H9 (cell line): ENCODE measurements around the gene NGB. TPM values are rescaled to one million over a fixed set of nuclear protein-coding genes. Genes with fewer than 3 reads are reported as not detected.

Experiments
- DNase-seq: peaks from one replicate; pipeline ENCODE4 v3.0.0-alpha.2; 2017
- H2AFZ ChIP-seq: one replicate; pipeline ENCODE4 v1.6.1; 2013; ENCODE audit warnings: mild to moderate bottlenecking, low read length, control low read depth, moderate library complexity
- H2AK5ac ChIP-seq: 2 replicates; pipeline ENCODE4 v1.6.1; 2013; ENCODE audit warnings: low read length, control low read depth, mixed read lengths; ENCODE audit not compliant: insufficient read length
- H2BK120ac ChIP-seq: one replicate; pipeline ENCODE4 v1.6.1; 2013; ENCODE audit warnings: low read depth, mild to moderate bottlenecking, low read length, control low read depth, inconsistent platforms; ENCODE audit not compliant: poor library complexity, severe bottlenecking
- H2BK12ac ChIP-seq: 2 replicates; pipeline ENCODE4 v1.6.1; 2013; ENCODE audit warnings: low read length, control low read depth, mixed read lengths, low read depth; ENCODE audit not compliant: insufficient read length
- H2BK15ac ChIP-seq: 2 replicates; pipeline ENCODE4 v1.6.1; 2013; ENCODE audit warnings: low read depth, low read length, control low read depth
- H2BK20ac ChIP-seq: one replicate; pipeline ENCODE4 v1.6.1; 2013; ENCODE audit warnings: low read depth, mild to moderate bottlenecking, low read length, control low read depth, inconsistent platforms; ENCODE audit not compliant: poor library complexity, severe bottlenecking
- H2BK5ac ChIP-seq: 2 replicates; pipeline ENCODE4 v1.6.1; 2013; ENCODE audit warnings: low read length, control low read depth, mixed read lengths; ENCODE audit not compliant: insufficient read length
- H3K14ac ChIP-seq: 2 replicates; pipeline ENCODE4 v1.6.1; 2013; ENCODE audit warnings: low read length, control low read depth; ENCODE audit not compliant: insufficient read depth
- H3K18ac ChIP-seq: 2 replicates; pipeline ENCODE4 v1.6.1; 2013; ENCODE audit warnings: low read depth, mild to moderate bottlenecking, mixed read lengths, low read length, control low read depth; ENCODE audit not compliant: insufficient read length
- H3K23ac ChIP-seq: 2 replicates; pipeline ENCODE4 v1.6.1; 2013; ENCODE audit warnings: low read length, control low read depth, mixed read lengths, low read depth; ENCODE audit not compliant: insufficient read length
- H3K23me2 ChIP-seq: 2 replicates; pipeline ENCODE4 v1.6.1; 2013; ENCODE audit warnings: low read depth, mild to moderate bottlenecking, mixed read lengths, low read length, control low read depth; ENCODE audit not compliant: insufficient read length, poor library complexity, severe bottlenecking
- H3K27ac ChIP-seq: 2 replicates; pipeline ENCODE4 v1.5.1; 2013; ENCODE audit warnings: low read length, control low read depth, mixed read lengths, low read depth; ENCODE audit not compliant: insufficient read length
- H3K27me3 ChIP-seq: 2 replicates; pipeline ENCODE4 v1.6.1; 2013; ENCODE audit warnings: low read length, control low read depth, inconsistent platforms; ENCODE audit not compliant: insufficient read depth
- H3K4ac ChIP-seq: 2 replicates; pipeline ENCODE4 v1.6.1; 2013; ENCODE audit warnings: low read depth, mild to moderate bottlenecking, control low read depth, inconsistent platforms, low read length, moderate library complexity
- H3K4me1 ChIP-seq: 2 replicates; pipeline ENCODE4 v1.6.1; 2013; ENCODE audit warnings: low read length, control low read depth, inconsistent platforms; ENCODE audit not compliant: insufficient read depth
- H3K4me2 ChIP-seq: 2 replicates; pipeline ENCODE4 v1.6.1; 2013; ENCODE audit warnings: low read length, control low read depth, mixed read lengths; ENCODE audit not compliant: insufficient read length, insufficient read depth
- H3K56ac ChIP-seq: 2 replicates; pipeline ENCODE4 v1.6.1; 2013; ENCODE audit warnings: low read depth, mild to moderate bottlenecking, mixed read lengths, low read length, control low read depth; ENCODE audit not compliant: insufficient read length
- H3K79me1 ChIP-seq: 2 replicates; pipeline ENCODE4 v1.6.1; 2013; ENCODE audit warnings: low read depth, mild to moderate bottlenecking, moderate library complexity, low read length, control low read depth, inconsistent platforms; ENCODE audit not compliant: insufficient read depth, poor library complexity, severe bottlenecking
- H3K79me2 ChIP-seq: 2 replicates; pipeline ENCODE4 v1.6.1; 2013; ENCODE audit warnings: low read length, control low read depth, inconsistent platforms; ENCODE audit not compliant: insufficient read depth
- H3K9ac ChIP-seq: 2 replicates; pipeline ENCODE4 v1.6.1; 2013; ENCODE audit warnings: low read length, control low read depth, mixed read lengths; ENCODE audit not compliant: insufficient read length; ENCODE audit errors: extremely low read depth
- H3K9me3 ChIP-seq: one replicate; pipeline ENCODE4 v1.6.1; 2013; ENCODE audit warnings: low read depth, low read length, inconsistent platforms; ENCODE audit not compliant: control insufficient read depth
- H3T11ph ChIP-seq: one replicate; pipeline ENCODE4 v1.6.1; 2013; ENCODE audit warnings: mild to moderate bottlenecking, low read length, control low read depth, inconsistent platforms
- H4K20me1 ChIP-seq: one replicate; pipeline ENCODE4 v1.6.1; 2013; ENCODE audit not compliant: control insufficient read depth, insufficient read length, insufficient read depth
- H4K5ac ChIP-seq: 2 replicates; pipeline ENCODE4 v1.6.1; 2013; ENCODE audit warnings: low read depth, mild to moderate bottlenecking, mixed read lengths, low read length, control low read depth; ENCODE audit not compliant: insufficient read length
- H4K8ac ChIP-seq: replicated peaks from 2 replicates; pipeline ENCODE4 v1.6.1; 2013; ENCODE audit warnings: low read length, control low read depth, mixed read lengths, low read depth; ENCODE audit not compliant: insufficient read length
- H4K91ac ChIP-seq: 2 replicates; pipeline ENCODE4 v1.6.1; 2013; ENCODE audit warnings: low read depth, mild to moderate bottlenecking, moderate library complexity, mixed read lengths, low read length, control low read depth; ENCODE audit not compliant: insufficient read length
- H3K27ac Mint-ChIP-seq, 3 experiments: 2 replicates in 2 of 3; 3 replicates in 1 of 3; pipeline ENCODE4 v1.8.0; 2020 to 2021; ENCODE audit warnings: mixed read lengths in 3 of 3, mild to moderate bottlenecking in 1 of 3, moderate library complexity in 1 of 3
- H3K27me3 Mint-ChIP-seq: 2 replicates; pipeline ENCODE4 v1.8.0; 2021; ENCODE audit warnings: low read depth, mild to moderate bottlenecking, moderate library complexity, mixed read lengths
- H3K36me3 Mint-ChIP-seq, 3 experiments: 2 replicates in 2 of 3; 3 replicates in 1 of 3; pipeline ENCODE4 v1.8.0; 2020 to 2021; ENCODE audit warnings: low read depth in 3 of 3, mixed read lengths in 3 of 3; ENCODE audit not compliant: insufficient read depth in 1 of 3
- H3K4me1 Mint-ChIP-seq, 2 experiments: 2 replicates each; pipeline ENCODE4 v1.8.0; 2020; ENCODE audit warnings: mixed read lengths in 2 of 2
- H3K4me3 Mint-ChIP-seq, 2 experiments: 2 replicates in 1 of 2; 3 replicates in 1 of 2; pipeline ENCODE4 v1.8.0; 2020 to 2021; ENCODE audit warnings: mild to moderate bottlenecking in 2 of 2, mixed read lengths in 2 of 2, moderate library complexity in 1 of 2
- H3K9me3 Mint-ChIP-seq, 2 experiments: 2 replicates in 1 of 2; 3 replicates in 1 of 2; pipeline ENCODE4 v1.8.0; 2020; ENCODE audit warnings: mild to moderate bottlenecking in 2 of 2, mixed read lengths in 2 of 2, moderate library complexity in 1 of 2
- WGBS: extraction: QIAGEN DNeasy Blood & Tissue Kit; methylation state at CpG from one replicate; pipeline ENCODE4 v1.1.7; 2013; ENCODE audit warnings: missing lambda C conversion rate, low lambda C conversion rate, mixed read lengths; ENCODE audit not compliant: insufficient read length; ENCODE audit errors: extremely low coverage; 5-methylcytosine and 5-hydroxymethylcytosine counted together
- total RNA-seq: library from RNA; stranded (reverse); gene quantifications from 2 replicates; pipeline ENCODE4 v1.2.1, GENCODE V29; 2021
- TF ChIP-seq, protein P1 (sequence below): fragments of 200-600 bp; sonication (generic); conservative IDR thresholded peaks from 3 replicates; pipeline ENCODE4 v1.8.0; 2021; ENCODE audit warnings: antibody characterized with exemption, mild to moderate bottlenecking

NGB gene
- total RNA-seq, 1 experiment from 2014 or later = 0.26 TPM

DNA sequence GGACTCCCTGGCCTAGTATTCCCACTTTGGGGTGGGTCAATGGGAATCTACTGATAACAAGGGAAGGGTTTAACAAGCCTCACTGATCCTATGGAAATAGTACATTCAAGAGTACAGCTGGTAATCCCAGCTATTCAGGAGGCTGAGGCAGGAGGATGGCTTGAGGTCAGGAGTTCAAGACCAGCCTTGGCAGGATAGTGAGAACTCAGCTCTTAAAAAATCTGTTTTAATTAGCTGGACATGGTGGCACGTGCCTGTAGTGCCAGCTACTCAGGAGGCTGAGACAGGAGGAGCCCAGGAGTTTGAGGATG, 45.1 kb upstream of the NGB start:
- H3K56ac ChIP-seq = no peak overlapping the region
- H3K23ac ChIP-seq = no peak overlapping the region
- H3K4me2 ChIP-seq = no peak overlapping the region
- Mint-ChIP-seq H3K27ac (peak overlapping the region in 1 of 3 experiments; percentile 96; a peak in 2 of 7 replicates), H3K36me3 (peaks cover 0 to 5% (median 5%) of the 10 kb centered on the region in 3 experiments; a peak in 4 of 7 replicates), H3K27me3 (no peaks in the 10 kb centered on the region), H3K9me3 (no peaks in the 10 kb centered on the region), H3K4me3 (no peak overlapping the region; a peak in 1 of 5 replicates), H3K4me1 (peaks cover 50 to 53% of the 10 kb centered on the region in 2 experiments)
- no peaks in the 10 kb centered on the region for H3K79me1 ChIP-seq
- H2BK12ac ChIP-seq = no peak overlapping the region
- H3K4me1 ChIP-seq = peaks cover 10% of the 10 kb centered on the region; the same call in 1 of the 2 replicates
- no peak overlapping the region for H3K27ac ChIP-seq
- no peak overlapping the region for H2BK5ac ChIP-seq
- H3K18ac ChIP-seq = no peak overlapping the region
- H4K20me1 ChIP-seq = no peaks in the 10 kb centered on the region
- no peak overlapping the region for H4K91ac ChIP-seq
- H2BK20ac ChIP-seq = no peak overlapping the region
- no peak overlapping the region for H4K8ac ChIP-seq
- H3K27me3 ChIP-seq = no peaks in the 10 kb centered on the region
- no peak overlapping the region for H2AK5ac ChIP-seq
- TF ChIP-seq, protein P1, sequence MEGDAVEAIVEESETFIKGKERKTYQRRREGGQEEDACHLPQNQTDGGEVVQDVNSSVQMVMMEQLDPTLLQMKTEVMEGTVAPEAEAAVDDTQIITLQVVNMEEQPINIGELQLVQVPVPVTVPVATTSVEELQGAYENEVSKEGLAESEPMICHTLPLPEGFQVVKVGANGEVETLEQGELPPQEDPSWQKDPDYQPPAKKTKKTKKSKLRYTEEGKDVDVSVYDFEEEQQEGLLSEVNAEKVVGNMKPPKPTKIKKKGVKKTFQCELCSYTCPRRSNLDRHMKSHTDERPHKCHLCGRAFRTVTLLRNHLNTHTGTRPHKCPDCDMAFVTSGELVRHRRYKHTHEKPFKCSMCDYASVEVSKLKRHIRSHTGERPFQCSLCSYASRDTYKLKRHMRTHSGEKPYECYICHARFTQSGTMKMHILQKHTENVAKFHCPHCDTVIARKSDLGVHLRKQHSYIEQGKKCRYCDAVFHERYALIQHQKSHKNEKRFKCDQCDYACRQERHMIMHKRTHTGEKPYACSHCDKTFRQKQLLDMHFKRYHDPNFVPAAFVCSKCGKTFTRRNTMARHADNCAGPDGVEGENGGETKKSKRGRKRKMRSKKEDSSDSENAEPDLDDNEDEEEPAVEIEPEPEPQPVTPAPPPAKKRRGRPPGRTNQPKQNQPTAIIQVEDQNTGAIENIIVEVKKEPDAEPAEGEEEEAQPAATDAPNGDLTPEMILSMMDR = no peak
- H3K4ac ChIP-seq = no peak overlapping the region
- no peak overlapping the region for H3K14ac ChIP-seq
- peaks cover 3% of the 10 kb centered on the region; the same call in 1 of the 2 replicates for H3K79me2 ChIP-seq
- no peaks in the 10 kb centered on the region for H3K9me3 ChIP-seq
- DNase-seq = no peak
- no peak overlapping the region for H2AFZ ChIP-seq
- no peak overlapping the region for H2BK120ac ChIP-seq
- no peak overlapping the region for H2BK15ac ChIP-seq
- no peaks in the 10 kb centered on the region for H3K23me2 ChIP-seq
- no peak overlapping the region for H4K5ac ChIP-seq
- no CpG with 5 or more reads among the region's 1 CpG for WGBS
- H3K9ac ChIP-seq = no peak overlapping the region
- H3T11ph ChIP-seq = no peak overlapping the region
